ENCODE data around the gene DLGAP5.

DLGAP5 gene

GRCh38 chr14:55136241-55136640 is 55.1 kb downstream of the DLGAP5 start:
- H3K27me3 ChIP-seq (ENCODE audit: control insufficient read depth, insufficient read depth, low read length) = no peaks in the 10 kb centered on the region
- no peak overlapping the region for H3K27ac ChIP-seq (ENCODE audit: low read depth, low read length)
- H3K36me3 ChIP-seq (ENCODE audit: control insufficient read depth, insufficient read depth, low read length) = peaks cover 22% of the 10 kb centered on the region
- H3K4me1 ChIP-seq (ENCODE audit: control insufficient read depth, insufficient read depth, low read length) = peaks cover 19% of the 10 kb centered on the region
- no peak overlapping the region for H3K4me3 ChIP-seq (ENCODE audit: low read length)
- no peak overlapping the region for H3K9ac ChIP-seq (ENCODE audit: low read length)

- Histone ChIP-seq H3K27me3 (ENCODE audit: control insufficient read depth, insufficient read depth, low read length) (no peaks in the 10 kb centered on the region), H3K27ac (ENCODE audit: low read depth, low read length) (peak overlapping the region; percentile 21), H3K36me3 (ENCODE audit: control insufficient read depth, insufficient read depth, low read length) (no peaks in the 10 kb centered on the region), H3K9ac (ENCODE audit: low read length) (no peak overlapping the region), H3K4me3 (ENCODE audit: low read length) (no peak overlapping the region), H3K4me1 (ENCODE audit: control insufficient read depth, insufficient read depth, low read length) (peaks cover 22% of the 10 kb centered on the region)
Observed at GRCh38 chr14:55133416-55133815, 58.0 kb downstream of the DLGAP5 start.

GRCh38 chr14:55131370-55132137 is 59.8 kb downstream of the DLGAP5 start:
- no peaks in the 10 kb centered on the region for H3K27me3 ChIP-seq (ENCODE audit: control insufficient read depth, insufficient read depth, low read length)
- peaks cover 13% of the 10 kb centered on the region for H3K4me1 ChIP-seq (ENCODE audit: control insufficient read depth, insufficient read depth, low read length)
- H3K27ac ChIP-seq (ENCODE audit: low read depth, low read length) = peak overlapping the region; percentile 0
- no peaks in the 10 kb centered on the region for H3K36me3 ChIP-seq (ENCODE audit: control insufficient read depth, insufficient read depth, low read length)
- H3K9ac ChIP-seq (ENCODE audit: low read length) = peak overlapping the region; percentile 29
- H3K4me3 ChIP-seq (ENCODE audit: low read length) = peak overlapping the region; percentile 56

GRCh38 chr14:55130196-55130550 is 61.2 kb downstream of the DLGAP5 start:
- H3K9ac ChIP-seq (ENCODE audit: low read length) = peak overlapping the region; percentile 66
- H3K4me1 ChIP-seq (ENCODE audit: control insufficient read depth, insufficient read depth, low read length) = peaks cover 5% of the 10 kb centered on the region
- H3K4me3 ChIP-seq (ENCODE audit: low read length) = peak overlapping the region; percentile 89
- H3K27me3 ChIP-seq (ENCODE audit: control insufficient read depth, insufficient read depth, low read length) = no peaks in the 10 kb centered on the region
- peak overlapping the region; percentile 91 for H3K27ac ChIP-seq (ENCODE audit: low read depth, low read length)
- H3K36me3 ChIP-seq (ENCODE audit: control insufficient read depth, insufficient read depth, low read length) = no peaks in the 10 kb centered on the region

GRCh38 chr14:55129428-55130195 is 61.8 kb downstream of the DLGAP5 start:
- Histone ChIP-seq H3K27me3 (ENCODE audit: control insufficient read depth, insufficient read depth, low read length) (no peaks in the 10 kb centered on the region), H3K36me3 (ENCODE audit: control insufficient read depth, insufficient read depth, low read length) (no peaks in the 10 kb centered on the region), H3K9ac (ENCODE audit: low read length) (peak overlapping the region; percentile 66), H3K27ac (ENCODE audit: low read depth, low read length) (peak overlapping the region; percentile 91), H3K4me3 (ENCODE audit: low read length) (peak overlapping the region; percentile 89), H3K4me1 (ENCODE audit: control insufficient read depth, insufficient read depth, low read length) (peaks cover 5% of the 10 kb centered on the region)

- Histone ChIP-seq H3K27ac (ENCODE audit: low read depth, low read length) (peak within 1 kb of the TSS; percentile 91), H3K4me1 (ENCODE audit: control insufficient read depth, insufficient read depth, low read length) (peaks cover 5% of the 10 kb centered on the region), H3K36me3 (ENCODE audit: control insufficient read depth, insufficient read depth, low read length) (no peaks in the 10 kb centered on the region), H3K27me3 (ENCODE audit: control insufficient read depth, insufficient read depth, low read length) (no peaks in the 10 kb centered on the region), H3K4me3 (ENCODE audit: low read length) (peak within 1 kb of the TSS; percentile 89), H3K9ac (ENCODE audit: low read length) (peak within 1 kb of the TSS; percentile 66)
Observed at GRCh38 chr14:55129086-55129427, 62.3 kb downstream of the DLGAP5 start, which contains the start of gene LGALS3. LGALS3 (plus strand) TSS chr14:55129252; CDS start chr14:55137374, 8,122 bp downstream.

DNA sequence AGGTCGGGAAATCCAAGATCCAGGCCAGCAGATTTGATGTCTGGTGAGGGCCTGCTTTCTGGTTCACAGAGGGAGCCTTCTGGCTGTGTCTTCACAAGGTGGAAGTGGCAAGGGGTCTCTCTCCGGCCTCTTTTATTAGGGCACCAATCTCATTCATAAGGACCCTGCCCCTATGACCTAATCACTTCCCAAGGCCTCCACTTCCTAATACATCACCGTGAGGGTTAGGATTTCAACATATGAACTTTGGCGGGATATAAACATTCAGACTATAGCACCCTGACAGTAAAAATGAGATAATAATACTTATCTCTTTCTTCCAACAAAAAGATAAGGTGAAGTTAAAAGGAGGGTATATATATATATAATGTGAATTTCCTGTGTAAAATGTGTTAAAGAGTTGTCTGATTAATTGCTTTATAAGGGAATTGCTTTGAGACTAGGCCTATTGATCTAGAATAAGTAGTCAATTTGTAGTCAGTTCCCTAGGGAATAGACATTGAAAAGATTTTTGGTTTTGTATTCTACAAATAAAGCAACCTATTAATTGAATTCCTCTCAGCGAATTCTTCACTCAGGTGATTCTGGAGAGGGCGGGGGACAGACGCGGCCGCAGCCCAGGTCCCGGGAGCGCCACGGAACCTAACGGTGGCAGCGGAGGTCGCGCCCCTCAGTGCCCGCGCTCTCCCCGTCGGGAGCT is 62.8 kb downstream of the DLGAP5 start:
- Histone ChIP-seq H3K9ac (ENCODE audit: low read length) (no peak overlapping the region), H3K4me1 (ENCODE audit: control insufficient read depth, insufficient read depth, low read length) (peaks cover 5% of the 10 kb centered on the region), H3K4me3 (ENCODE audit: low read length) (peak overlapping the region; percentile 89), H3K36me3 (ENCODE audit: control insufficient read depth, insufficient read depth, low read length) (no peaks in the 10 kb centered on the region), H3K27me3 (ENCODE audit: control insufficient read depth, insufficient read depth, low read length) (no peaks in the 10 kb centered on the region), H3K27ac (ENCODE audit: low read depth, low read length) (peak overlapping the region; percentile 66)

- Histone ChIP-seq H3K4me3 (ENCODE audit: low read length) (no peak overlapping the region), H3K27ac (ENCODE audit: low read depth, low read length) (no peak overlapping the region), H3K36me3 (ENCODE audit: control insufficient read depth, insufficient read depth, low read length) (no peaks in the 10 kb centered on the region), H3K27me3 (ENCODE audit: control insufficient read depth, insufficient read depth, low read length) (no peaks in the 10 kb centered on the region), H3K4me1 (ENCODE audit: control insufficient read depth, insufficient read depth, low read length) (peaks cover 7% of the 10 kb centered on the region), H3K9ac (ENCODE audit: low read length) (no peak overlapping the region)
Observed at GRCh38 chr14:55127460-55127951, 63.9 kb downstream of the DLGAP5 start.

DNA sequence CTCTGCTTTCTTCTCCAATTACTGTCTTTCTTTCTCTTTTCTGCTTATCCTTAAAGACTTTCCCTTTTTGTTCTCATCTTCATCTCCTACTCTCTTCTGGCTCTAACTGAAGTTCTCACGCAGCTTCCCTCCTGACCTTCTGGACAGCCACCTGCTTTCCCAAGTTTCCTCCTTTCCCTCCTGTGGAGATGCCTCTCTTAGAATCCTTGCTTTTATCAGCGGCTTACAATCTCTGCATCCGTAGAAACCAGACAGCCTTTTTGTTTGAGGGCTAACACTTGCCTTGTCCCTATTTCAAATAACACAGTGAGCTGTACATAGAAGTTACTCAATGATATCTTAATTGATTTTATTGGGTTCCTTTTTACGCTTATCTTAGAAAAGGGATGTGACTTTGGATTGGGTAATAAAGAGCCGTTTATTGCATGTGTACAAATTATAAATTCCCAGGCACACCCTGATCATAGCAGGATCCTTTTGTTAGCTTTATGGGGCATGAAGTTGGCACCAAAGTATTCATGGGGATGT is 64.4 kb downstream of the DLGAP5 start:
- Histone ChIP-seq H3K27me3 (ENCODE audit: control insufficient read depth, insufficient read depth, low read length) (no peaks in the 10 kb centered on the region), H3K9ac (ENCODE audit: low read length) (no peak overlapping the region), H3K4me1 (ENCODE audit: control insufficient read depth, insufficient read depth, low read length) (peaks cover 7% of the 10 kb centered on the region), H3K27ac (ENCODE audit: low read depth, low read length) (no peak overlapping the region), H3K36me3 (ENCODE audit: control insufficient read depth, insufficient read depth, low read length) (no peaks in the 10 kb centered on the region), H3K4me3 (ENCODE audit: low read length) (no peak overlapping the region)

- Histone ChIP-seq H3K4me3 (ENCODE audit: low read length) (no peak overlapping the region), H3K27me3 (ENCODE audit: control insufficient read depth, insufficient read depth, low read length) (no peaks in the 10 kb centered on the region), H3K9ac (ENCODE audit: low read length) (no peak overlapping the region), H3K4me1 (ENCODE audit: control insufficient read depth, insufficient read depth, low read length) (peaks cover 4% of the 10 kb centered on the region), H3K27ac (ENCODE audit: low read depth, low read length) (no peak overlapping the region), H3K36me3 (ENCODE audit: control insufficient read depth, insufficient read depth, low read length) (no peaks in the 10 kb centered on the region)
Observed at GRCh38 chr14:55126034-55126433, 65.4 kb downstream of the DLGAP5 start.

GRCh38 chr14:55125403-55125802 is 66.0 kb downstream of the DLGAP5 start:
- H3K4me1 ChIP-seq (ENCODE audit: control insufficient read depth, insufficient read depth, low read length) = peaks cover 2% of the 10 kb centered on the region
- no peaks in the 10 kb centered on the region for H3K27me3 ChIP-seq (ENCODE audit: control insufficient read depth, insufficient read depth, low read length)
- no peak overlapping the region for H3K4me3 ChIP-seq (ENCODE audit: low read length)
- H3K27ac ChIP-seq (ENCODE audit: low read depth, low read length) = no peak overlapping the region
- no peak overlapping the region for H3K9ac ChIP-seq (ENCODE audit: low read length)
- H3K36me3 ChIP-seq (ENCODE audit: control insufficient read depth, insufficient read depth, low read length) = no peaks in the 10 kb centered on the region

DNA sequence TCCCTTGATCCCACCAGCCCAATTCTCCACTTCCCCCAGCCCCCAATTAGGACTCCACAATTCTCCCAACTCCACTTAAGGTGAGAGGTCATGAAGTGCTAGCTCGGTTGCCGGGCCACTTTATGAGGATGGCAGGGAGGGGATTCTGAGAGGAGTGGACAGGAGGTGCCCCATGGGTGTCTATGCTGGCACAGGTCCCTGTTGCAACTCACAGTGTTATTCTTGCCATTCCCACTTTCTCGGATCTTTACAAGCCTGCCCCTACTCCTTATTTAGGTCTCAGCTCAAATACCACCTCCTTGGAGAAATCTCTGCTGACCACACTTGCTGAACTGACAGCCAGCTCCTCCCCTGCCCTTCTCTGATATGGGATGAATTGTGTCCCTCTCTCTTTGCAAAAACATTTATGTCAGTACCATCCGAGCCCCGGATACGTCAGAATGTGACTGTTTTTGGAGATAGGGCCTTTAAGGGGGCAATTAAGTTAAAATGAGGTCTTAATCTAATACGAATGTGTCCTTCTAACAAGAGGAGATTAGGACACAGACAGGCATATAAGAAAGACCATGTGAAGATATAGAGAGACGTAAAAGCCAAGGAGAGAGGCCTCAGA is 66.5 kb downstream of the DLGAP5 start:
- H3K4me3 ChIP-seq (ENCODE audit: low read length) = no peak overlapping the region
- H3K9ac ChIP-seq (ENCODE audit: low read length) = no peak overlapping the region
- no peaks in the 10 kb centered on the region for H3K36me3 ChIP-seq (ENCODE audit: control insufficient read depth, insufficient read depth, low read length)
- H3K27ac ChIP-seq (ENCODE audit: low read depth, low read length) = no peak overlapping the region
- H3K4me1 ChIP-seq (ENCODE audit: control insufficient read depth, insufficient read depth, low read length) = peaks cover 2% of the 10 kb centered on the region
- no peaks in the 10 kb centered on the region for H3K27me3 ChIP-seq (ENCODE audit: control insufficient read depth, insufficient read depth, low read length)

All from rectal smooth muscle tissue (tissue), 1 donor.